ENCODE measurements around the gene SMO. TPM values are rescaled to one million over a fixed set of nuclear protein-coding genes. Genes with fewer than 3 reads are reported as not detected.
"Not testable (repeated sequence)": the region's sequence is repeated elsewhere in the genome, so short reads cannot be mapped to it uniquely, and the experiment has no call there.

Gene SMO
- polyA plus RNA-seq, 3 donors, result 110 to 121 (median 115) TPM

GRCh38 chr7:129167817-129168216 lies 20.6 kb upstream of the SMO start:
- DNase-seq, result no peak

- DNase-seq, result no peak
Measured at GRCh38 chr7:129168231-129169021, 20.0 kb upstream of the SMO start.

GRCh38 chr7:129169171-129169671 lies 19.2 kb upstream of the SMO start:
- DNase-seq, result no peak

GRCh38 chr7:129169686-129170440 lies 18.6 kb upstream of the SMO start:
- no peak for DNase-seq

- DNase-seq, result no peak
Measured at GRCh38 chr7:129170441-129171021, 17.9 kb upstream of the SMO start.

- DNase-seq, result not testable (repeated sequence)
Measured at GRCh38 chr7:129173861-129174260, 14.6 kb upstream of the SMO start.

- DNase-seq, result no peak
Measured at GRCh38 chr7:129176916-129177710, 11.3 kb upstream of the SMO start.

DNA sequence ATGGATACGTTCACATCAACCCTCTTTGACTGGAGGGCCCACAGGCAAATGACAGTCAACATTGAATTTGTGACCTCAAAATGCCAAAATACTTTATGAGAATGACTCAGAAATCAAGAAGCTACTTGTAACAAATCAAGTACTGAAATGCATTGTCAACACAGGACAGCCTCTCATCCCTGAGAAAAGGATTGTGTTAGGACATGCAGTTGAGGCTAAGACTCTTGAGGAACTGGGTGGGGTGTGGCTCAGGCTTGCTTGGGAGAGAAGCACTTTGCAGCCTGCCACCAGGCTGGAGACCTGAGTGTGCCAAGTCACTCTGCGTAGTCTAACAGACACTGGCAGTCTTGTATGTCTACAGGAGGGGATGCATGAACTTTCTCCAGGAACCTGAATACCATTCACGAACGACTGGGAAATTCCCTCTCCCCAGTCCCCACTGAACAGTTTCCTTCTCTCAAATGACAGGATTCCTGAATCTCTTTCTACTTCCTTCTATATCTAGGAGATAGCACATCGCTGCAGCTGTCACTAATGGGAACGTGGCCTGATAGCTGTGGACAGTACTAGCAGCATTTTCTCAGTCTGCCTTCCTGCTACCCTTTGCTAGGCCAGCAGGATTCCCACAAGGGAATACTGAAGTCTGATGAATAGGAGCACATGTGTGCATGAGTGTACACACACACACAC lies 3.3 kb upstream of the SMO start:
- DNase-seq, result no peak

- DNase-seq, result no peak
Measured at GRCh38 chr7:129186749-129187260, 1.6 kb upstream of the SMO start.

DNA sequence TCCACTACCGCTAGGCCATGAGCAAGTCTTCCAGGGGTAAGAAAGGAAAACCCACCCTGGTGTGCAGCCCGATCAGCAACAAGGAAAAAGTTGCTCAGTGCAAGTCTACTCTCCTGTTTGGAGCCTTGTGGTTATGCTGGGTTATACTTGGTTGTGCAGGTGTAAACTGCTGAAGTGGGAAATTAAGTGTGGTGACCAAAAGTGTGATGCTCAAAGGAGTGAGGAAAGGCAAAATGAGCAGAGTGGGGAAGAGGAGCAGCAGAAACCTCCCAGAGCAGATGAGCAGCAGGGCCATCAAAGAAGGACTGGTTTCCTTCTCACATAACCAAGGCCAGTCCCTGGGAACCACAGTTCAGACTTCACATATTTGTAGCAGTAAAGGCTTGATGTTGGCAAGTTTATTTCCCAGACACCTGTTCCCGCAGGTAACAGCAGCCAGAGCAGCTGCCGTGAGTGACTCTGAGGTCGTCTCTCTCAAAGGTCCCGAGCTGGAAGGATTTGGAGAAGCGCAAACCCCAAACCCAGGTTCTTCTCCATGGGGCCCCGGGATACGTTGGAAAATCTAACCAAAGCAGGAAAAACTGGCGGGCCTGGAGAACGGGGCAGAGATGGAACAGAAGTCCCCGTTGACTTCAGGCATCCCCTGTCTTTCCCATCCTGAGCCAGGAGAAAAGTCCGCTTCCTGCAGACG lies 607 bp upstream of the SMO start:
- DNase-seq, result no peak

DNA sequence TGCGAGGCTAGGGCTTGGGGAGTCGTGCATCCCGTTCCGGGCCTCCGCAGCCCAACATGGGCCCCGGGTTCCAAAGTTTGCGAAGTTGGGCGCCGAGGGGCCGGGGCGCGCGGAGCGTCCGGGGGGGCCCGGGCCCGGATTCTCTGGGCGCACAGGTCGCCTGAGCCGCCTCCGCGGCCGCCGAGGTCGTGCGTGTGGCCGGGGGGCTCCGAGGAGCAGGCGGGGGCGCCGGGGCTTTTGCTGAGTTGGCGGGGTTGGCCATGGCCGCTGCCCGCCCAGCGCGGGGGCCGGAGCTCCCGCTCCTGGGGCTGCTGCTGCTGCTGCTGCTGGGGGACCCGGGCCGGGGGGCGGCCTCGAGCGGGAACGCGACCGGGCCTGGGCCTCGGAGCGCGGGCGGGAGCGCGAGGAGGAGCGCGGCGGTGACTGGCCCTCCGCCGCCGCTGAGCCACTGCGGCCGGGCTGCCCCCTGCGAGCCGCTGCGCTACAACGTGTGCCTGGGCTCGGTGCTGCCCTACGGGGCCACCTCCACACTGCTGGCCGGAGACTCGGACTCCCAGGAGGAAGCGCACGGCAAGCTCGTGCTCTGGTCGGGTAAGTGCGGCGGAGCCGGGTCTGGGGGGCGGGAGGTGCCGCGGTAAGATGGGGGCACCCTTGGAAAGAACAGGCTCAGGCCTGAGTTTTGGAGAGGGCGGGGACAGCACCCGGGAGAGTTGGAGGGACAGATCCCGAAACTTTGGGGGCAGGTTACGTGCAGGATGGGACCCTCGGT lies 643 bp downstream of the SMO start:
- no peak for DNase-seq

DNA sequence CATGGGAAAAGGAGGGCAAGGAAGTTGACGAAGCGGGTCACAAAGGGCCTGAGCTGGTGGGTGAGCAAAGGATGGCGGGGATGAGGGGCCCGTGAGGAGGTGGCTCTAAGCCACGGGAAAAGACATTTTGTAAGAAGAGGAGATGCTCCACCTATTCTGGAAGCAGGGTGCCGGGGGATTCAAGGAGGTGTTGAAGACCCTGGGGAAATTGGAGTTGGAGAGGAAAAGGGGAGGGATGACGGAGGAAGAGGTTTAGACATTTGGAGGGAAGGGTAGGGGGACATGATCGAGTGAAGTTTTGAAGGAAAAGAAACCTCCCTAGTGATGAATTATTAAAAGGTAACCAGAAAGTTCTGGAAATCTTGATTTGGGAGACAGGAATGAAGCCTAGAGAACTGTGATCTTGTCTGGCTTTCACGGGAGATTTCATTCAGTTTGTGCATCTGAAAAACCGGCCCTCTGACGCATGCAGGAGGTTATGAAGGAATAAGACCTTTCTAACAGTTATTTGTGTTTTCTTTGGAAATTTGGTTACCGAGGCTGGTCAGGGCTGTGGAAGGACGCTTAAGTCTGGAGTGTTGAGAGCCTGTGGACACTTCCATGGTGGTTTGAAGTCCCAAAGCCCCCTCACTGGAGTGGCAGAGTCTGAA lies 1.4 kb downstream of the SMO start:
- no peak for DNase-seq

- DNase-seq, result no peak
Measured at GRCh38 chr7:129191272-129191671, 2.8 kb downstream of the SMO start.

DNA sequence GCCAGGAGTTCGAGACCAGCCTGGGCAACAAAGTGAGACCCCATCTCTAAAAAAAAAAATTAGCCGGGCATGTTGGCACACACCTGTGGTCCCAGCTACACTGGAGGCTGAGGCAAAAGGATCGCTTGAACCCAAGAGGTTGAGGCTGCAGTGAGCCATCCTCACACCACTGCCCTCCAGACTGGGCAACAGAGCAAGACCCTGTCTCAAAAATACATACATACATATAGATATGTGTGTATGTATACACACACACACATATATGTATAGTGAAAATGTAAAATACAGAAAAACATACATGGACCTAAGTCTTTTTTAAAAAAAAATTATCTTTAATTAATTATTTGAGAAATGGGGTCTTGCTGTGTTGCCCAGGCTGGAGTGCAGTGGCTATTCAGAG lies 5.5 kb downstream of the SMO start:
- no peak for DNase-seq

DNA sequence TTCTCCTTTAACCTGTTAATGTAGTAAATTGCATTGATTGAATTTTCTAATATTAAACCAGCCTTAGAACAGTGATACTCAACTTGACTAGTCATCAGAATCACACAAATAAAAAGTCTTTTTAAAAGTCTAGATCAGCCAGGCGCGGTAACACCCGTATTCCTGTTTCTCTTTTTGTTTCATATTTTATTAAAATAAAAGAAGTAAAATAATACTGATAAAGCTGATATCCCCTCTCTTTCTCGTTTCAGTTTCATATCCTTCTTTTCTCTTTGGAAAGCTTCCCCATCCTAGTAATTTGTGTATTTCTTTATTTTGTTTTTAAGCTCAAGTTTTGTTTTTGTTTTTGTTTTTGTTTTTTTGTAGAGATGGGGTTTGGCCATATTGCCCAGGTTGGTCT lies 9.3 kb downstream of the SMO start:
- DNase-seq, result no peak

DNA sequence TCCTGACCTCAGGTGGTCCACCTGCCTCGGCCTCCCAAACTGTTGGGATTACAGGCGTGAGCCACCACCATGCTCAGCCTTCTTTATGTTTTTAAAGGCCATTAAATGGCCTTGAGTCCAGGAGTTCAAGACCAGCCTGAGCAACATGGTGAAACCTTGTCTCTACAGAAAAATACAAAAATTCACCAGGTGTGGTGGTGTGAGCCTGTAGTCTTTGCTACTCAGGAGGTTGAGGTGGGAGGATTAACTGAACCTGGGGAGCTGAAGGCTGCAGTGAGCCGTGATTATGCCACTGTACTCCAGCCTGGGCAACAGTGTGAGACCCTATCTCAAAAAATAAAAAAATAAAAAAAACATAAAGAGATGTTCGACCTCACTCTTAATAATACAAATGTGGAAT lies 11.0 kb downstream of the SMO start:
- DNase-seq, result no peak

- DNase-seq, result no peak
Measured at GRCh38 chr7:129202058-129202777, 13.8 kb downstream of the SMO start.

DNA sequence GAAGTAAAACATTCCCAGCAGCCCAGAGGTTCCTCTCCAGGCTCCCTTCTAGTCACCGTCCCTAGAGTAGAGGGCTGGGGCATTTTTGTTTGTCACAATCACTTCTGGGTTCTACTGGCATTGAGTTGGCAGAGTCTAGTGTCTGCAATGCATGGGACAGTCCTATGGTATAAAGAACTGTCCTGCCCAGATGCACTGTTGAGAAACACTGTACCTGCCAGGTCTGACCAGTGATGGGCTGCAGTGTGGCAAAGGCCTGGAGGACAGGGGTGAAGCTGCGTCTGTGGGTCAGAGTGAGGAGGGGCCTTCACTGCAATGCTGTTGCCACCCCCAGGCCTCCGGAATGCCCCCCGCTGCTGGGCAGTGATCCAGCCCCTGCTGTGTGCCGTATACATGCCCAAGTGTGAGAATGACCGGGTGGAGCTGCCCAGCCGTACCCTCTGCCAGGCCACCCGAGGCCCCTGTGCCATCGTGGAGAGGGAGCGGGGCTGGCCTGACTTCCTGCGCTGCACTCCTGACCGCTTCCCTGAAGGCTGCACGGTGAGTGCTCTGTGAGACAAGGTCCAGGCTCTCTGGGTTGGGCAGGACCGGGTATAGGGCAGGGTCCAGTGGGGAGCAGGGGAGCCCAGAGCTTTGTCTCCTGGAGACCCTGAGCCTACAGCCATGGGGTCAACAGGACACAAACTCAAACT lies 14.8 kb downstream of the SMO start:
- no peak for DNase-seq

Data from renal pelvis (tissue), 4 donors.